ENCODE results near the gene MINDY4.
A peak's percentile ranks its signal among the peaks of the same experiment; 100 is the strongest.

The MINDY4 gene

GRCh38 chr7:30771174-30771879 is at the start of gene MINDY4:
Gene MINDY4 (plus strand): TSS chr7:30771417. CDS start chr7:30771494, 77 bp downstream.
- peak; percentile 79 for DNase-seq (ENCODE audit: low spot score)

- no peak for DNase-seq (ENCODE audit: low spot score)
These were observed 49.0 kb upstream of the MINDY4 start for GRCh38 chr7:30722187-30722586.

- DNase-seq (ENCODE audit: low spot score): no peak
These were observed 48.5 kb upstream of the MINDY4 start for GRCh38 chr7:30722671-30723070.

- no peak for DNase-seq (ENCODE audit: low spot score)
These were observed 47.4 kb upstream of the MINDY4 start for GRCh38 chr7:30723776-30724175.

GRCh38 chr7:30726296-30727006 is 44.8 kb upstream of the MINDY4 start:
- DNase-seq (ENCODE audit: low spot score): no peak

GRCh38 chr7:30727061-30727945 is 43.9 kb upstream of the MINDY4 start:
- no peak for DNase-seq (ENCODE audit: low spot score)

- DNase-seq (ENCODE audit: low spot score): no peak
These were observed 42.6 kb upstream of the MINDY4 start for GRCh38 chr7:30728591-30729100.

- no peak for DNase-seq (ENCODE audit: low spot score)
These were observed 41.6 kb upstream of the MINDY4 start for GRCh38 chr7:30729642-30730041.

- no peak for DNase-seq (ENCODE audit: low spot score)
These were observed 41.1 kb upstream of the MINDY4 start for GRCh38 chr7:30730097-30730496.

- DNase-seq (ENCODE audit: low spot score): no peak
These were observed 40.2 kb upstream of the MINDY4 start for GRCh38 chr7:30730996-30731395.

GRCh38 chr7:30731581-30731980 is 39.6 kb upstream of the MINDY4 start:
- no peak for DNase-seq (ENCODE audit: low spot score)

GRCh38 chr7:30732606-30733005 is 38.6 kb upstream of the MINDY4 start:
- no peak for DNase-seq (ENCODE audit: low spot score)

GRCh38 chr7:30733216-30733615 is 38.0 kb upstream of the MINDY4 start:
- DNase-seq (ENCODE audit: low spot score): no peak

GRCh38 chr7:30733691-30734090 is 37.5 kb upstream of the MINDY4 start:
- DNase-seq (ENCODE audit: low spot score): no peak

GRCh38 chr7:30734497-30734896 is 36.7 kb upstream of the MINDY4 start:
- no peak for DNase-seq (ENCODE audit: low spot score)

GRCh38 chr7:30735631-30736030 is 35.6 kb upstream of the MINDY4 start:
- no peak for DNase-seq (ENCODE audit: low spot score)

GRCh38 chr7:30736291-30736690 is 34.9 kb upstream of the MINDY4 start:
- DNase-seq (ENCODE audit: low spot score): no peak

GRCh38 chr7:30738026-30738915 is 32.9 kb upstream of the MINDY4 start:
- DNase-seq (ENCODE audit: low spot score): no peak

GRCh38 chr7:30739691-30740090 is 31.5 kb upstream of the MINDY4 start:
- DNase-seq (ENCODE audit: low spot score): no peak

- DNase-seq (ENCODE audit: low spot score): peak; percentile 72
These were observed 30.6 kb upstream of the MINDY4 start for GRCh38 chr7:30740417-30741181.

- no peak for DNase-seq (ENCODE audit: low spot score)
These were observed 29.9 kb upstream of the MINDY4 start for GRCh38 chr7:30741289-30741688.
